ENCODE measurements around the gene STRC.
"Not testable (repeated sequence)": the region's sequence is repeated elsewhere in the genome, so short reads cannot be mapped to it uniquely, and the experiment has no call there.

Gene STRC

GRCh38 chr15:43618700-43619099 lies at the start of gene STRC:
Gene STRC, minus strand, starts transcription at chr15:43618800. Its CDS starts 78 bp downstream, at chr15:43618722.
- DNase-seq = not testable (repeated sequence)

GRCh38 chr15:43666177-43666576 lies 47.6 kb upstream of the STRC start:
- not testable (repeated sequence) for DNase-seq

GRCh38 chr15:43663333-43663732 lies 44.7 kb upstream of the STRC start:
- not testable (repeated sequence) for DNase-seq

- not testable (repeated sequence) for DNase-seq
Measured at GRCh38 chr15:43662293-43662692, 43.7 kb upstream of the STRC start.

- DNase-seq = not testable (repeated sequence)
Measured at GRCh38 chr15:43659727-43660126, 41.1 kb upstream of the STRC start.

GRCh38 chr15:43649430-43649926 lies 30.9 kb upstream of the STRC start:
- not testable (repeated sequence) for DNase-seq

- no peak for DNase-seq
Measured at GRCh38 chr15:43648649-43649429, 30.2 kb upstream of the STRC start, which contains the start of gene CATSPER2. Gene CATSPER2, minus strand, starts transcription at chr15:43648844. Its CDS starts 783 bp downstream, at chr15:43648061.

- not testable (repeated sequence) for DNase-seq
Measured at GRCh38 chr15:43638464-43639204, 20.0 kb upstream of the STRC start.

- DNase-seq = not testable (repeated sequence)
Measured at GRCh38 chr15:43626937-43627336, 8.3 kb upstream of the STRC start.

GRCh38 chr15:43625106-43625505 lies 6.5 kb upstream of the STRC start:
- DNase-seq = no peak

GRCh38 chr15:43622068-43622799 lies 3.6 kb upstream of the STRC start:
- not testable (repeated sequence) for DNase-seq

- not testable (repeated sequence) for DNase-seq
Measured at GRCh38 chr15:43617750-43618149, 850 bp downstream of the STRC start.

- DNase-seq = not testable (repeated sequence)
Measured at GRCh38 chr15:43602233-43602632, 16.4 kb downstream of the STRC start.

- not testable (repeated sequence) for DNase-seq
Measured at GRCh38 chr15:43600200-43600599, 18.4 kb downstream of the STRC start.

GRCh38 chr15:43599131-43599530 lies 19.5 kb downstream of the STRC start:
- DNase-seq = not testable (repeated sequence)

- not testable (repeated sequence) for DNase-seq
Measured at GRCh38 chr15:43593328-43594190, 25.0 kb downstream of the STRC start, which contains the start of gene CKMT1B. Gene CKMT1B, plus strand, starts transcription at chr15:43594027. Its CDS starts 192 bp downstream, at chr15:43594219.

- DNase-seq = not testable (repeated sequence)
Measured at GRCh38 chr15:43592841-43593240, 25.8 kb downstream of the STRC start.

GRCh38 chr15:43589778-43590466 lies 28.7 kb downstream of the STRC start, which contains the start of gene PPIP5K1:
Gene PPIP5K1, minus strand, starts transcription at chr15:43590208. Its CDS starts 5,704 bp downstream, at chr15:43584504.
- DNase-seq = not testable (repeated sequence)

- not testable (repeated sequence) for DNase-seq
Measured at GRCh38 chr15:43574607-43575006, 44.0 kb downstream of the STRC start.

- DNase-seq = not testable (repeated sequence)
Measured at GRCh38 chr15:43566615-43567014, 52.0 kb downstream of the STRC start.

- not testable (repeated sequence) for DNase-seq
Measured at GRCh38 chr15:43563793-43564192, 54.8 kb downstream of the STRC start.
